ENCODE measurements around the gene CORO2A. TPM values are rescaled to one million over a fixed set of nuclear protein-coding genes. Genes with fewer than 3 reads are reported as not detected.

CORO2A gene
- total and polyA plus RNA-seq, 2 of the 8 experiments (the other 6 are each of a cell fraction or from before 2014, with no cell fraction given), result 13.7 to 27.9 TPM

DNA sequence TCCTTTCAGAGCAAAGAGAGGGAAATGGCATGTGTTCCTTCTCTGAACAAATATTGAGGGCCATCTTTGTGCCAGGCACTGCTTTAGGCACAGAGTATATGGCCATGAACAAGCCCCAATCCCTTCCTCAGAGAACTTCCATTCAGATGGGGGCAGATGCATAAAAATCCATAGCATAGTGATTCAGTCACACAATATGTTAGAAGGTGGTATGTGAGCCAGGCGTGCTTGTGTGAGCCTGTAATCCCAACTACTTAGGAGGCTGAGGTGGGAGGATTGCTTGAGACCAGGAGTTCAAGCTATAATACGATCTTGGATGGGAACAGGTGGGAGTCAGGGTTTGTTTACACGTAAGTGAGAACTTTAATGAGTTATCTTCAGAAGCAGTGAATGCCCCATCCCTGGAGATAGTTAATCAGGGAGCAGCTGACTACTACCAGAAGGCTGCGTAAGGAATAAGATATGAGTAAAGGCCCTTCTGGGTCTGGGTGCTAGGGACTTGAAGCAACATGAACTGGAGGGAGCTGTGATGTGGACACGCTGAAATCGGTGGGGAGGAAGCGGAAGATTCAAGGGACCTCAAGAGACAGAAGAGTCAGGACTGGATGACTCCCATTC lies 108.8 kb downstream of the CORO2A start:
- Histone ChIP-seq H3K4ac (replicated peaks; ENCODE audit: insufficient read length, low read depth, low read length) (no peak overlapping the region), H3K18ac (ENCODE audit: extremely low read depth, low read length) (no peak overlapping the region), H3K23ac (ENCODE audit: insufficient read length) (no peak overlapping the region), H3K23me2 (ENCODE audit: low read depth, low read length) (peaks cover 2% of the 10 kb centered on the region; the same call in 1 of the 2 replicates), H3K4me2 (ENCODE audit: insufficient read depth in 1 of 2, low read depth in 2 of 2, low read length in 2 of 2) (no peak overlapping the region), H2AK5ac (ENCODE audit: low read depth, low read length) (no peak overlapping the region), H2BK120ac (replicated peaks; ENCODE audit: low read depth, low read length) (no peak overlapping the region), H3K14ac (ENCODE audit: insufficient read length) (no peak overlapping the region), H3K4me1 (replicated peaks in 1 of 4; ENCODE audit: control insufficient read depth in 3 of 4, insufficient read depth in 4 of 4, low read length in 3 of 4) (peaks cover 2 to 10% (median 6%) of the 10 kb centered on the region in 4 experiments; a peak in 4 of 7 replicates), H2AFZ (ENCODE audit: low read length) (no peak overlapping the region), H4K5ac (ENCODE audit: insufficient read length, low read depth, low read length) (no peak overlapping the region), H3K79me1 (ENCODE audit: low read depth, low read length) (no peaks in the 10 kb centered on the region), H2BK12ac (ENCODE audit: low read depth, low read length) (no peak overlapping the region), H3K79me2 (ENCODE audit: control insufficient read depth in 1 of 2, insufficient read depth in 2 of 2, low read length in 2 of 2) (no peaks in the 10 kb centered on the region), H2BK15ac (ENCODE audit: low read length) (no peak overlapping the region), H3K56ac (replicated peaks; ENCODE audit: insufficient read length, low read depth, low read length) (no peak overlapping the region), H2BK20ac (ENCODE audit: low read length) (no peak overlapping the region), H2BK5ac (ENCODE audit: low read depth, low read length) (no peak overlapping the region), H3K9ac (replicated peaks in 1 of 4; ENCODE audit: extremely low read depth in 1 of 4, low read depth in 3 of 4, low read length in 3 of 4) (no peak overlapping the region), H4K91ac (replicated peaks; ENCODE audit: insufficient read length, low read length) (no peak overlapping the region), H4K8ac (ENCODE audit: extremely low read depth, insufficient read depth, low read length) (no peak overlapping the region), H4K20me1 (replicated peaks in 1 of 2; ENCODE audit: control insufficient read depth in 1 of 2, insufficient read depth in 2 of 2, low read length in 2 of 2) (peaks cover 4 to 7% of the 10 kb centered on the region in 2 experiments), H3K9me3 (ENCODE audit: insufficient read depth in 2 of 2, low read depth in 1 of 2, low read length in 1 of 2) (no peaks in the 10 kb centered on the region; a peak in 1 of 4 replicates), H3K4me3 (ENCODE audit: extremely low read depth in 1 of 4, insufficient read depth in 2 of 4, low read depth in 3 of 4, low read length in 4 of 4) (no peak overlapping the region), H3K36me3 (ENCODE audit: control insufficient read depth in 2 of 4, insufficient read depth in 4 of 4, low read length in 3 of 4) (peaks cover 2 to 28% (median 10%) of the 10 kb centered on the region in 4 experiments; a peak in 5 of 8 replicates), H3K27me3 (replicated peaks in 1 of 4; ENCODE audit: control insufficient read depth in 3 of 4, extremely low read depth in 1 of 4, insufficient read depth in 3 of 4, low read length in 3 of 4) (no peaks in the 10 kb centered on the region; a peak in 2 of 7 replicates), H3K27ac (ENCODE audit: low read depth, low read length) (no peak overlapping the region)
- ChIA-PET POLR2A (ENCODE audit: partially characterized antibody) (interaction anchor here (1.4 to 1.7 kb wide), 2 partner anchors 135 to 172 kb away, joined by 5 to 6 read pairs; partner anchors contain the start of gene TBC1D2), CTCF (ENCODE audit: partially characterized antibody) (interaction anchor here (3.5 kb wide), 1 partner anchor 10 kb away, joined by 29 read pairs; no protein-coding TSS in a partner anchor)
- FAIRE-seq, result peak; percentile 36
- DNase-seq (ENCODE audit: low read depth in 1 of 2, low spot score in 2 of 2), result no peak
- 89% methylated on average over 7 of the region's 7 CpGs; no CpG with 5 or more reads in 1 of the 2 experiments for WGBS, 2 experiments (ENCODE audit: extremely low coverage in 1 of 2, insufficient coverage in 1 of 2, insufficient read length in 1 of 2, insufficient replicate concordance in 2 of 2, low coverage in 1 of 2, low lambda C conversion rate in 2 of 2, missing lambda C conversion rate in 1 of 2)
- TF ChIP-seq SIRT6 (IDR thresholded peaks at IDR 0.05; ENCODE audit: low read length) (no peak), RXRA (IDR thresholded peaks at IDR 0.05; ENCODE audit: insufficient read depth, low read depth, low read length) (no peak), RBBP5 (IDR thresholded peaks at IDR 0.05; ENCODE audit: borderline replicate concordance, low read depth, low read length) (no peak), HDAC6 (IDR thresholded peaks at IDR 0.05; ENCODE audit: low read depth, low read length) (no peak), FOSL1 (IDR thresholded peaks at IDR 0.05; ENCODE audit: insufficient read depth, low read depth, low read length) (no peak), BACH1 (IDR thresholded peaks at IDR 0.05; ENCODE audit: low read length) (no peak), CHD2 (IDR thresholded peaks at IDR 0.05; ENCODE audit: low read length) (no peak), SIX5 (IDR thresholded peaks at IDR 0.05; ENCODE audit: low read depth, low read length) (no peak), SRF (IDR thresholded peaks at IDR 0.05; ENCODE audit: low read depth, low read length) (no peak)
- TF ChIP-seq, protein P1, sequence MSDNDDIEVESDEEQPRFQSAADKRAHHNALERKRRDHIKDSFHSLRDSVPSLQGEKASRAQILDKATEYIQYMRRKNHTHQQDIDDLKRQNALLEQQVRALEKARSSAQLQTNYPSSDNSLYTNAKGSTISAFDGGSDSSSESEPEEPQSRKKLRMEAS (IDR thresholded peaks at IDR 0.05), result no peak
- TF ChIP-seq, protein P2, sequence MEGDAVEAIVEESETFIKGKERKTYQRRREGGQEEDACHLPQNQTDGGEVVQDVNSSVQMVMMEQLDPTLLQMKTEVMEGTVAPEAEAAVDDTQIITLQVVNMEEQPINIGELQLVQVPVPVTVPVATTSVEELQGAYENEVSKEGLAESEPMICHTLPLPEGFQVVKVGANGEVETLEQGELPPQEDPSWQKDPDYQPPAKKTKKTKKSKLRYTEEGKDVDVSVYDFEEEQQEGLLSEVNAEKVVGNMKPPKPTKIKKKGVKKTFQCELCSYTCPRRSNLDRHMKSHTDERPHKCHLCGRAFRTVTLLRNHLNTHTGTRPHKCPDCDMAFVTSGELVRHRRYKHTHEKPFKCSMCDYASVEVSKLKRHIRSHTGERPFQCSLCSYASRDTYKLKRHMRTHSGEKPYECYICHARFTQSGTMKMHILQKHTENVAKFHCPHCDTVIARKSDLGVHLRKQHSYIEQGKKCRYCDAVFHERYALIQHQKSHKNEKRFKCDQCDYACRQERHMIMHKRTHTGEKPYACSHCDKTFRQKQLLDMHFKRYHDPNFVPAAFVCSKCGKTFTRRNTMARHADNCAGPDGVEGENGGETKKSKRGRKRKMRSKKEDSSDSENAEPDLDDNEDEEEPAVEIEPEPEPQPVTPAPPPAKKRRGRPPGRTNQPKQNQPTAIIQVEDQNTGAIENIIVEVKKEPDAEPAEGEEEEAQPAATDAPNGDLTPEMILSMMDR (IDR thresholded peaks at IDR 0.05; ENCODE audit: control extremely low read depth in 1 of 3, insufficient read depth in 1 of 3, low read depth in 1 of 3, low read length in 3 of 3), result no peak
